ENCODE measurements around the gene TTBK2.
"Not testable (repeated sequence)": the region's sequence is repeated elsewhere in the genome, so short reads cannot be mapped to it uniquely, and the experiment has no call there.

TTBK2 gene

GRCh38 chr15:42820811-42821210, 99.8 kb downstream of the TTBK2 start:
- DNase-seq: no peak

DNA sequence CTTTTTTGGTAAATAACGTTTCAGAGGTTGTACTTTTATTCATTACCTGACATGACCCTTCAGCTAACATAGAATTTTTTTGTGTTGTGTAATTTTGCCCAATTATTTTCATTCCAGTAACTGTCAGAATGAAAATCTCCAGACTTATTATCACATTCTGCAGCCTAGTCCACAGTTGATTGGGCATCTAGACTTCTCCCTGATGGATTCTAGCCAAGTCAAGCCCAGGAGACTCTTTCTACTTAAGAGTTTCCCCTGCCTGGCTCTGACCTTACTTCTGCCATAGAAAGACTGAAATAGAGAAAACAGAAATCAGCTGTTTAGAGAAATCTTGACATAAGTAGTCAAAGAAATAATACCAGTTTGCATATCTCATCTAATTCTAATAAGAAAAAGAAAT, 100.8 kb downstream of the TTBK2 start:
- no peak for DNase-seq

GRCh38 chr15:42811433-42811832, 109.1 kb downstream of the TTBK2 start:
- DNase-seq: no peak

DNA sequence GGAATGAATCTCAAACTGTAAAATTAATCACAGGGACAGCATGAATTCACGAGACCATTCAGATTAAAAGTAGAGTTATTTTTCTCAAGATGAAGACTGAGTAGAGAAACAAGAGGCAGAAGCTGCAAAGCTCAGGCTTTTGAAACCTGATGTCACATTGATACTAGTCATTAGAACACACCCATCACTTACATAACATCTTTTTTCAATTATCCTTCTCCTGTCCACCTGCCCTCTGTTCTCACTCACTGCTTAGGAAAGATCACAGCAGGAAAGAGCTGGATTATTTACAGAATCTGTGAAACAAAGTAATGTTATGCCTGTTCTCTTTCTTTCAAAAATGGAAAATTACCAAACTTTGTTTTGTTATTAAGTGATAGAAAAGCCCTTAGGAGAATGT, 111.7 kb downstream of the TTBK2 start:
- no peak for DNase-seq

- DNase-seq: no peak
These were observed 115.3 kb downstream of the TTBK2 start for GRCh38 chr15:42805266-42805665.

- no peak for DNase-seq
These were observed 115.8 kb downstream of the TTBK2 start for GRCh38 chr15:42804739-42805138.

DNA sequence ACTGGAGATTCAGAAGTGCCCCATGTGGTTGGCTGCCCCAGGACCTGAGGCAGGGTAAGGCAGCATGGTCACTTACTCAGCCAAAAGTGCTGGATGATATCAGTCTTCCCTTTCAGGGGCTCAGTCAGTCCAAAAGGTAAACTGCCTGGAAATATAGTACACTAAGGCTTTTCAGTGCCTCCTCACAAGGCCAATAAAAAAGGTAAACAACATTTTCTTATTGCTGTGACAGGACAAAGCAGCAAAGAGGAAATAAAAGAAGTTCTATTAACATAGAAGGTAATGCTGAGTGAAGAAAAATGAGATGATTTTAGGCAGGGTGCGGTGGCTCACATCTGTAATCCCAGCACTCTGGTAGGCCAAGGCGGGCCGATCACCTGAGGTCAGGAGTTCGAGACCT, 117.1 kb downstream of the TTBK2 start:
- DNase-seq: no peak

- no peak for DNase-seq
These were observed 118.4 kb downstream of the TTBK2 start for GRCh38 chr15:42802168-42802567.

DNA sequence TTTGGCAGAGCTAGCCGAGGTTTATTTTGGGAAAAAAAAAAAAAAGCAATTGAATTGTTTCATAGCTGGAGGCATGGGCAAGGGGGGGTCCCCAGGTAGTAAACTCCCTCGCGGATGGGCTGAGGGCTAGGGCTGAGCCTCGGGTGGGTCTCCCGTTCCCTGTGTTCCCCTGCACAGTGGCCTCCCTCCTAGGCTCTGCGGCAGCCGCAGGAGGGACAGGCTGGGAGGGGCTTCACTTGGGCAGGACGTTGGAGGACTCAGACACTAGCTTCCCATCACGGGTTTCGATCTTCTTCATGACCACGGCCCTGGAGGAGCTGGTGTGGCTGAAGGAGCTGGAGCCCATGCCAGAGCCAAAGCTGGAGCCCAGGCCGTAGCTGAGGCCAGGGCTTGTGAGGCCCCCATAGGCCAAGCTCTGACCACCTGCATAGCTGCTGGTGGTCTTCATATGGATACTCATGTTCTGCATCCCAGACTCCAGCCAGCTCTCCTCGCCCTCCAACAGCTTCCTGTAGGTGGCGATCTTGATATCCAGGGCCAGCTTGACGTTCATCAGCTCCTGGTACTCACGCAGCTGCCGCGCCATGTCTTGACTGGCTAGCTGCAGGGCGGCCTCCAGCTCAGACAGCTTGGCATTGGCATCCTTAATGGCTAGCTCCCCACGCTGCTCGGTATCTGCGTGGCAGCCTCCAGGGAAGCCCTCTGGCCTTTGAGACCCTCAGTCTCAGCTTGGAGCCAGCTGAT, 119.7 kb downstream of the TTBK2 start:
- DNase-seq: no peak

GRCh38 chr15:42798802-42799201, 121.8 kb downstream of the TTBK2 start:
- no peak for DNase-seq

DNA sequence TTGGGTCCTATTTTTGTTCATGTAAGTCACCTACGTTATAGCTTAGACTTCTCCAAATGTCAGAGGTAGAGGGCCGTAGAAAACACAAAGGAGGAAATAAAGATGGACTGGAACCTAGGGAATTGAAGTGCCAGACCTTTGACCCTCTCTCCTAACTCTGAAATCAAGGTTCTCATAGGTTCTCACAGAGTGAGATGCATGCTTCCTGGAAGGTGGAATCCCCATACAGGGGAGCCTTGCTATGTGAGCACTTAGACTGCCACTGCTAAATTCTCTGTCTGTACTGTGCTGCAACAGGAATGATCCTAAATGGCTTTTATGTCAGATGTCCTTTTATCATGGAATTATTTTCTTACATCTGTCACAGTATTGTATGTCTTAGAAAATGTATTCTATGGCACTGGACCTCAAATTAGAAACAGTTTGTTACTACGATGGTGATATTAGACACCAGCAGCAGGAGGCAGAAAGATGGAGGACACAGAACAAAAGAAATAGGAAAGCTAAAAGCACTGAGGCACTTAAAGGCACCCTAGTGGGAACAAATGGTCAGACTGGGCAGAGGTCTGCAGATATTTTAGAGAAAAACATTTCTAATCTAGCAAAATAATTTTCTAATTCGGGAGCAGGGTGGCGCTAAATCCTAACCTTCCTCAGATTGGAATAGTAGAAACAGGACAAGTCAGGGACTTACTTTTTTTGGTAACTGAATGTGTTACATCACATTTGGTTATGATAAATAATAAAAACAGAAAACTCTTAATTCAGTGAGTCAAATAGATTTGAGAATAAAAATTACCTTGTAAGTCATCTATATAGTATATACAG, 123.4 kb downstream of the TTBK2 start:
- DNase-seq: no peak

DNA sequence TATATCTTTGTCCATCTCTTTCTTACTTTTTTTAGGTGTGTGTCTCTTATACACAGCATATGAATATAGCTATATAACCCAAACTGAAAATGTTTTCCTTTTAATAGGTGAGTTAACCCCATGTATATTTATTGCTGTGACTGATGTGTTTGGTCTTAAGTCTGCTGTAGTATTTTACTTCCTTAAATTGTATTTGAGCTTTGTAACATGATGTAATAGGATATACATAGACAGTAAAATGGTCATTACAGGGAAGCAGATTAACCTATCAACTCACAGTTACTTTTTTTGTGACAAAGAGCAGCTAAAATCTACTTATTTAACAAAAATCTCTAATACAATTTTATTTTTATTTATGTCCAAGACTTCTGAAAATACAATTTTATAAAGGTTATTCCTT, 131.9 kb downstream of the TTBK2 start:
- no peak for DNase-seq

DNA sequence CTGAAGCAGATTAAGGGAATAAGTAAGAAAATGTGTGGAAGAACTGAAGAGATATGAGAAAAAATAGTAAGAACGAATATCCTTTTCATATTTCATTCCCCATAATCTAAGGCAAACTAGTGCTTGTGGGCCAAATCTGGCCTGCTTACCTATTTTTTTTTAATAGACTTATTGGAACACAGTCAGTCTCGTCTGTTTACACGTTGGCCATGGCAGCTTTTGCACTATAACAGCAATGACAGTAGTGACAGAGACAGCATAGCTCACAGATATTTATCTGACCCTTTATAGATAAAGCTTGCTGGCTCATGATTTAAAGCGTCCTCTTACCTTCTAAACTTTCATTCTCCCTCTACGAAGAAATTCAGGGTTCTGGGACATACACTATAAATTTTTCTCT, 133.6 kb downstream of the TTBK2 start:
- no peak for DNase-seq

GRCh38 chr15:42785569-42785968, 135.0 kb downstream of the TTBK2 start:
- no peak for DNase-seq

DNA sequence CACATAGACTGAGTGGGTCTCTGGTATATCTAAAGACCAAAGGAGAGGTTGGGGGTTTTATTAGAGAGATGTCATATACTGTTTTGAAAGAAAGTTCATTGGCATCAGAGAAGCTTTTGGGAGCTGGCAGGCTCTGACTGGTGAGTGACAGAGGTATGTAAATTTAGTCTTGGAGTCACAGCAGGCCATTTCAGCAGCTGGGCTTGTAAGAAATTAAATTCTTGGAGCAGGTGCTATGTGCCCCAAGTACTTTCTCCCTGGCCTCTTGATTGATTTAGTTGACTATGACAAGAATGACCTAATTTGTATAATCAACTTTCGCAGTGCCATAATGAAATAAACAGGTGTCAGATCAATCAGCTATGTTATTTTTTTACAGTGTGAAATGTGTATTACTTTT, 135.9 kb downstream of the TTBK2 start:
- no peak for DNase-seq

DNA sequence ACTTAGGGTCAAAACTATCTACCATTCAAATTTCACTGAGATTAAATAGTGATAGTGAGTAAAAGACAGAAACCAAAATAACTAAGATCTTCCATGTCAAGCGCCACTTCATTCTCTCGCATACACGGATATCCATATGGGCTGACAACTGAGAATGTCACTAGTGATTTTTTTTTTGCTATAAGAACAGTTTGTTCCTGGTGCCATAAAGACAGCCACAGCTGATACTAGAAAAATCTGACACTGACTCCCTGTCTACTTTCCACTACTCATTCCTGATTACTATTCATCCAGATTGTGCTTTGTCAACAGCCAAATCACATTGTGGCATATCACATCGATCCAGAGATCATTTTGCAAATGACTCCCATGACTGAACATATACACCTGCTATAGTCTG, 137.9 kb downstream of the TTBK2 start:
- DNase-seq: no peak

GRCh38 chr15:42775416-42775815, 145.2 kb downstream of the TTBK2 start:
- DNase-seq: no peak

DNA sequence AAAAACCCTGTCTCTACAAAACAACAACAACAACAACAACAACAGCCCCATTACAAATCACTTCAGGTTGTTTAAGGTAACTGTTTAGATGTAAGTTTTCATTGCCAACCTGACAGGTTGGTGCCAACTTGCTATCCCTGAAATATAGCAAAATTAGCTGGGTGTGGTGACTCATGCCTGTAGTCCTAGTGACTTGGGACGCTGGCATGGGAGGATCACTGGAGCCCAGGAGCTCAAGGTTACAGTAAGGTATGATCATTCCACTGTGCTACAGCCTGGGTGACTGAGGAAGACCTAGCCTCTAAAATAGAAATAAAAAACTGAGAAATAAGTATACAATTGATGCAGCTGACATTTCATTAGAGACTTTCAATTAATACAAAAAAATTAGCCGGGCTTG, 147.7 kb downstream of the TTBK2 start:
- DNase-seq: no peak

GRCh38 chr15:42772144-42772543, 148.4 kb downstream of the TTBK2 start:
- no peak for DNase-seq

- not testable (repeated sequence) for DNase-seq
These were observed 154.5 kb downstream of the TTBK2 start for GRCh38 chr15:42766109-42766508.

- DNase-seq: not testable (repeated sequence)
These were observed 156.3 kb downstream of the TTBK2 start for GRCh38 chr15:42764154-42764731.

DNA sequence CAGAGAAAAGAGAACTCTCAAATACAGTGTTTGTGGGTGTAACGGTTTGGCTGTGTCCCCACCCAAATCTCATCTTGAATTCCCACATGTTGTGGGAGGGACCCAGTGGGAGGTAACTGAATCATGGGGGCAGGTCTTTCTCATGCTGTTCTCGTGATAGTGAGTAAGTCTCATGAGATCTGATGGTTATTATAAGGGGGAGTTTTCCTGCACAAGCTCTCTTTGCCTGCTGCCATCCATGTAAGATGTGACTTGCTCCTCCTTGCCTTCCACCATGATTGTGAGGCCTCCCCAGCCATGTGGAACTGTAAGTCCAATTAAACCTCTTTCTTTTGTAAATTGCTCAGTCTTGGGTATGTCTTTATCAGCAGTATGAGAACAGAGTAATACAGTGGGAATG, 158.8 kb downstream of the TTBK2 start:
- not testable (repeated sequence) for DNase-seq

DNA sequence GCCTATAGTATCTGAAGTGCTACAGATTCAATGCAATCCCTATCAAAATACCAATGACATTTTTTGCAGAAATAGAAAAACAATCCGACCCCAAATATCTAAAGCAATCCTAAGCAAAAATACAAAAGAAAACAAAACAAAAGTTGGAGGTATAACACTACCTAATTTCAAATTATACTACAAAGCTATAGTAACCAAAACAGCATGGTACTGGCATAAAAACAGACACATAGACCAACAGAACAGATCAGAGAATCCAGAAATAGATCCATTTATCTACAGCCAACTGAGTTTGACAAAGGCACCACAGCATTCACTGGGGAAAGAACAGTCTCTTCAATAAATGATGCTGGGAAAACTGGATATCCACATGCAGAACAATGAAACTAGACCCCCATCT, 159.8 kb downstream of the TTBK2 start:
- no peak for DNase-seq

DNA sequence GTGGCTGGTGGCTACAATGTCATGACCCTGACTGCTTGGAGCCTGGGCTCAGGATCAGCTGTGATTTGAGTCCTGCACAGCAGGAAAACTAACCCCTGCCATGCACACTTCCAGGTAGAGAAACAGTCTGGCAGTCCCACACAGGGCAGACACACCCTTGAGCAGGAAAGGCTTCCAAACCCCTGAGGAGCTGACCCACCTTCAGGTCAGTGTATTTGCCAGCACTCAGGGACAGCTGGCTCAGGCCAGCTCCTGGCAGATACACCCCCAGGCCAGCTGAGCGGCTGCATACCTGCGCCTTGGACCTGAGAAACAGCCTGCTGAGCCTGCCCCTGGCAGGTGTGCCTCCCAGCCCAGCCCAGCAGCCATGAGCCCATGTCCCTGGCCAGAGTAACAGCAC, 161.5 kb downstream of the TTBK2 start:
- no peak for DNase-seq
